ENCODE data around the gene HBS1L. TPM values are rescaled to one million over a fixed set of nuclear protein-coding genes. Genes with fewer than 3 reads are reported as not detected.

Gene HBS1L
- total and polyA plus RNA-seq, 2 of the 4 experiments (the other 2 are of a cell fraction): 45.1 to 120 TPM

DNA sequence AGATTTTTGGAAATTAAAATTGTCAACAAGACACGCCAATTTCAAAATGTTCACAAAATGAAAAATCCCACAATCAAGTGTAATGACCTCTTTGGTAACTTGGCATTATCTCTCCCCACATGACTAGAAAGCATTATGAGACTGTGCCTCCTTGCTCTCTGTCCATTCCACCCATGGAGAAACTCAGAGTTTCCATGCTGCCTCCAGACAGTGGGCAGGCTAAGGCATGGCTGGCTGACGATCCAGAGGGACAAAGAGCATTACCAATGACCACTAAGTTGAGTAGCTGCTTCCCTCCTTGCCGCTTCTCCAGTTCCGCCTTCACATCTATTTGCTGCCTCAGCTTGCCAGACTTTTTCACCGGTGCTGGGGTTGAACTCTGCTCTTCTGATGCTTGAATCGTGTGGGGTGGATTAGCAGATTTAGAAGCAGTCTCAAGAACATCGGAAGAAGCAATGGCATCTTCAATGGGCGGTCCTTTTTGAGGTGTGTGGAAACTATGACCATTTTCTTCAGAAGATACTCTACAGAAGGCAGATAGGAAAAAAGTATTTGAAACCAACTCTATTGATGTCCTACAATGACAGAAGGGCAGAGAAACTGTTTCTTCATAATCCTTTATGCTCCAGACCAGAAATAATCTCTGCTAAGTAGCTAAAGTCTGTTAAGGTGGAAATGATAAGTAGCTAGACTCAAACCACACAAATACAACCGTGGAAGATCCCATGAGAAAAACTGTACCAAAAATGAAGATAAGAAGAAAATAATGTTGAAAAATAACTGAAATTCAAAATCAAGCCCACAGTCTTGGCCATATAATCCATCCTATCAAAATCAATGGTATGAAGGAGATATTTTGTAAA, 57.3 kb downstream of the HBS1L start:
- no peaks in the 10 kb centered on the region for H4K20me1 ChIP-seq (ENCODE audit: insufficient read depth, low read length)
- no peak overlapping the region for H4K8ac ChIP-seq (ENCODE audit: low read depth in 2 of 2, low read length in 2 of 2)
- no peak overlapping the region for H2AFZ ChIP-seq (replicated peaks; ENCODE audit: low read length, poor library complexity)
- no peak overlapping the region for H2BK20ac ChIP-seq (ENCODE audit: low read depth, low read length)
- H3K4ac ChIP-seq (ENCODE audit: low read depth, low read length): no peak overlapping the region
- no peak overlapping the region for H3K4me2 ChIP-seq (ENCODE audit: low read depth, low read length)
- H3K23ac ChIP-seq (ENCODE audit: low read depth, low read length): no peak overlapping the region
- no peak overlapping the region for H4K5ac ChIP-seq (ENCODE audit: low read depth, low read length)
- ATAC-seq (ENCODE audit: low read depth): no peak
- dilution Hi-C loops (cut with HindIII; ENCODE audit: low sequenced_read_pairs, unreplicated experiment) (no loop called here), intact Hi-C loops (cut with micrococcal nuclease) (no loop called here), in situ Hi-C loops (cut with MboI; ENCODE audit: low sequenced_read_pairs) (no loop called here)
- H3K14ac ChIP-seq (replicated peaks; ENCODE audit: low read depth, low read length): no peak overlapping the region
- H3K4me3 ChIP-seq (ENCODE audit: insufficient read depth, low read depth, low read length): no peak overlapping the region
- no peaks in the 10 kb centered on the region for H3K4me1 ChIP-seq (ENCODE audit: control insufficient read depth, insufficient read depth, low read length)
- POLR2A ChIA-PET (ENCODE audit: unreplicated experiment): no interaction called here
- no peak overlapping the region for H3K27ac ChIP-seq (ENCODE audit: insufficient read depth, low read length)
- no peak overlapping the region for H2BK15ac ChIP-seq (ENCODE audit: low read depth, low read length)
- no peak overlapping the region for H3K9ac ChIP-seq (ENCODE audit: low read depth, low read length)
- H3K27me3 ChIP-seq (ENCODE audit: control insufficient read depth, insufficient read depth, low read length): no peaks in the 10 kb centered on the region
- TF ChIP-seq CEBPB (IDR thresholded peaks at IDR 0.05; ENCODE audit: low read depth, low read length): no peak
- TF ChIP-seq FOS (IDR thresholded peaks at IDR 0.05; ENCODE audit: low read depth, low read length): no peak
- TF ChIP-seq CHD1 (IDR thresholded peaks at IDR 0.05; ENCODE audit: low read depth, low read length): no peak
- no peak for TF ChIP-seq POLR2A (IDR thresholded peaks at IDR 0.05; ENCODE audit: low read depth, low read length)
- TF ChIP-seq NFE2L2 (IDR thresholded peaks at IDR 0.05; ENCODE audit: low read depth, low read length): no peak
- TF ChIP-seq RFX5 (IDR thresholded peaks at IDR 0.05; ENCODE audit: low read depth, low read length): no peak
- TF ChIP-seq, protein P1, sequence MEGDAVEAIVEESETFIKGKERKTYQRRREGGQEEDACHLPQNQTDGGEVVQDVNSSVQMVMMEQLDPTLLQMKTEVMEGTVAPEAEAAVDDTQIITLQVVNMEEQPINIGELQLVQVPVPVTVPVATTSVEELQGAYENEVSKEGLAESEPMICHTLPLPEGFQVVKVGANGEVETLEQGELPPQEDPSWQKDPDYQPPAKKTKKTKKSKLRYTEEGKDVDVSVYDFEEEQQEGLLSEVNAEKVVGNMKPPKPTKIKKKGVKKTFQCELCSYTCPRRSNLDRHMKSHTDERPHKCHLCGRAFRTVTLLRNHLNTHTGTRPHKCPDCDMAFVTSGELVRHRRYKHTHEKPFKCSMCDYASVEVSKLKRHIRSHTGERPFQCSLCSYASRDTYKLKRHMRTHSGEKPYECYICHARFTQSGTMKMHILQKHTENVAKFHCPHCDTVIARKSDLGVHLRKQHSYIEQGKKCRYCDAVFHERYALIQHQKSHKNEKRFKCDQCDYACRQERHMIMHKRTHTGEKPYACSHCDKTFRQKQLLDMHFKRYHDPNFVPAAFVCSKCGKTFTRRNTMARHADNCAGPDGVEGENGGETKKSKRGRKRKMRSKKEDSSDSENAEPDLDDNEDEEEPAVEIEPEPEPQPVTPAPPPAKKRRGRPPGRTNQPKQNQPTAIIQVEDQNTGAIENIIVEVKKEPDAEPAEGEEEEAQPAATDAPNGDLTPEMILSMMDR (conservative IDR thresholded peaks at IDR 0.05; ENCODE audit: low read depth, low read length): no peak
- no peak for TF ChIP-seq RAD21 (IDR thresholded peaks at IDR 0.05; ENCODE audit: low read length)
- H2AK9ac ChIP-seq (replicated peaks; ENCODE audit: low read depth, low read length, poor library complexity): no peak overlapping the region
- peaks cover 0 to 8% of the 10 kb centered on the region in 2 experiments; a peak in 1 of 4 replicates for H3K79me1 ChIP-seq (ENCODE audit: low read depth in 1 of 2, low read length in 2 of 2)
- no peak overlapping the region for H3K56ac ChIP-seq (ENCODE audit: extremely low read depth, insufficient read depth, low read length)
- H2BK120ac ChIP-seq (ENCODE audit: low read depth, low read length): no peak overlapping the region
- no peaks in the 10 kb centered on the region for H3K9me3 ChIP-seq (ENCODE audit: control insufficient read depth, insufficient read depth, low read length)
- WGBS, 2 experiments (ENCODE audit: extremely low coverage in 2 of 2, insufficient read length in 1 of 2): 86% methylated on average over 1 of the region's 9 CpGs; no CpG with 5 or more reads in 1 of the 2 experiments
- H3K18ac ChIP-seq (ENCODE audit: low read depth, low read length): no peak overlapping the region
- H3K9me1 ChIP-seq (ENCODE audit: insufficient read depth, low read length): 0 out of 2 replicates have a peak, but pooled peaks cover 4% of the 10 kb centered on the region
- CTCF ChIA-PET: no interaction called here
- no peak overlapping the region for H2BK5ac ChIP-seq (ENCODE audit: low read depth, low read length, poor library complexity, severe bottlenecking)
- BruUV-seq (replicated peaks): no TSS peak
- no peak overlapping the region for H2AK5ac ChIP-seq (ENCODE audit: low read depth, low read length)
- DNase-seq: no peak
- H4K91ac ChIP-seq (ENCODE audit: insufficient read depth, low read depth, low read length): no peak overlapping the region
- H3K36me3 ChIP-seq (ENCODE audit: control insufficient read depth, insufficient read depth, low read length): peaks cover 10% of the 10 kb centered on the region

Measured in IMR-90 (cell line).